NCI-H1694 (cell line): ENCODE data around the gene CNGA4.

ENCODE experiments used
- DNase-seq: peaks from one replicate; lab custom pipeline; 2025; lab: John Stamatoyannopoulos, UW

Gene CNGA4

GRCh38 chr11:6238902-6239301 lies at the start of gene CNGA4:
Gene CNGA4 (plus strand): TSS chr11:6239089. CDS start chr11:6239207, 118 bp downstream.
- no peak for DNase-seq

- no peak for DNase-seq
Measured at GRCh38 chr11:6191742-6192141, 47.1 kb upstream of the CNGA4 start.

GRCh38 chr11:6194065-6194581 lies 44.8 kb upstream of the CNGA4 start:
- DNase-seq: no peak

- DNase-seq: no peak
Measured at GRCh38 chr11:6196396-6196795, 42.5 kb upstream of the CNGA4 start.

- no peak for DNase-seq
Measured at GRCh38 chr11:6197466-6198200, 41.3 kb upstream of the CNGA4 start.

GRCh38 chr11:6199174-6199810 lies 39.6 kb upstream of the CNGA4 start, which contains the start of gene OR52W1:
Gene OR52W1 (plus strand): TSS chr11:6199224. CDS start chr11:6199224, 0 bp downstream.
- DNase-seq: no peak

- DNase-seq: no peak
Measured at GRCh38 chr11:6200975-6201374, 37.9 kb upstream of the CNGA4 start.

- no peak for DNase-seq
Measured at GRCh38 chr11:6201481-6201880, 37.4 kb upstream of the CNGA4 start.

GRCh38 chr11:6202041-6202440 lies 36.8 kb upstream of the CNGA4 start:
- DNase-seq: no peak

- DNase-seq: no peak
Measured at GRCh38 chr11:6203327-6203726, 35.6 kb upstream of the CNGA4 start.

- DNase-seq: no peak
Measured at GRCh38 chr11:6204706-6205105, 34.2 kb upstream of the CNGA4 start.

- no peak for DNase-seq
Measured at GRCh38 chr11:6205366-6205765, 33.5 kb upstream of the CNGA4 start, which contains the start of gene C11orf42. Gene C11orf42 (plus strand): TSS chr11:6205557. CDS start chr11:6205616, 59 bp downstream.

- DNase-seq: no peak
Measured at GRCh38 chr11:6206456-6207180, 32.3 kb upstream of the CNGA4 start.

GRCh38 chr11:6209801-6210200 lies 29.1 kb upstream of the CNGA4 start:
- DNase-seq: no peak

- DNase-seq: no peak
Measured at GRCh38 chr11:6210274-6210955, 28.5 kb upstream of the CNGA4 start.

GRCh38 chr11:6214530-6214929 lies 24.4 kb upstream of the CNGA4 start:
- DNase-seq: no peak

- DNase-seq: no peak
Measured at GRCh38 chr11:6216501-6216900, 22.4 kb upstream of the CNGA4 start.

- DNase-seq: no peak
Measured at GRCh38 chr11:6217722-6218121, 21.2 kb upstream of the CNGA4 start.

- DNase-seq: no peak
Measured at GRCh38 chr11:6219359-6219758, 19.5 kb upstream of the CNGA4 start.

GRCh38 chr11:6223854-6224253 lies 15.0 kb upstream of the CNGA4 start:
- no peak for DNase-seq

- no peak for DNase-seq
Measured at GRCh38 chr11:6224421-6224820, 14.5 kb upstream of the CNGA4 start.

GRCh38 chr11:6225024-6225423 lies 13.9 kb upstream of the CNGA4 start:
- no peak for DNase-seq
